Activated T-cell treated with anti-CD3 and anti-CD28 coated beads, Interleukin-2, amount 50 U/mL, for 72 hours (primary cell): ENCODE data around the gene ZNHIT1. TPM values are rescaled to one million over a fixed set of nuclear protein-coding genes. Genes with fewer than 3 reads are reported as not detected.

ENCODE experiments used
- ATAC-seq, 2 donors: fragments of 150-1000 bp; cut with Tn5 transposase; replicated peaks in 1 of 2; 2 replicates each; pipeline ENCODE4 v1.10.0; 2021; ENCODE audit warnings: moderate library complexity in 2 of 2, mild to moderate bottlenecking in 1 of 2
- DNase-seq, 2 donors: peaks; one replicate each; pipeline ENCODE4 v3.0.0; 2021 to 2022; ENCODE audit warnings: mixed read lengths in 1 of 2
- H3K27ac Mint-ChIP-seq: one replicate; pipeline ENCODE4 v1.8.0; 2022; ENCODE audit warnings: mild to moderate bottlenecking, moderate library complexity, mixed read lengths
- H3K27me3 Mint-ChIP-seq: one replicate; pipeline ENCODE4 v1.8.0; 2022; ENCODE audit warnings: low read depth, mixed read lengths
- H3K36me3 Mint-ChIP-seq, 2 donors: one replicate each; pipeline ENCODE4 v1.8.0; 2022; ENCODE audit warnings: mixed read lengths in 2 of 2, mild to moderate bottlenecking in 1 of 2; ENCODE audit not compliant: insufficient read depth in 2 of 2
- H3K4me1 Mint-ChIP-seq: one replicate; pipeline ENCODE4 v1.8.0; 2022; ENCODE audit warnings: low read depth, mixed read lengths
- H3K4me3 Mint-ChIP-seq, 2 donors: one replicate each; pipeline ENCODE4 v1.8.0; 2022; ENCODE audit warnings: mild to moderate bottlenecking in 2 of 2, mixed read lengths in 2 of 2, moderate library complexity in 2 of 2
- H3K9me3 Mint-ChIP-seq, 2 donors: one replicate each; pipeline ENCODE4 v1.8.0; 2022; ENCODE audit warnings: mixed read lengths in 2 of 2
- total RNA-seq, 2 donors: library from RNA; stranded (reverse); gene quantifications; one replicate each; pipeline ENCODE4 v1.2.3, GENCODE V29; 2022

The ZNHIT1 gene
- total RNA-seq: 10 to 100 TPM; 36.6 to 38.9 TPM

GRCh38 chr7:101217388-101218235 lies at the start of gene ZNHIT1, which contains the start of gene PLOD3:
Gene ZNHIT1, plus strand, starts transcription at chr7:101218165. Its CDS starts 31 bp downstream, at chr7:101218196.
Gene PLOD3, minus strand, starts transcription at chr7:101217581. Its CDS starts 307 bp downstream, at chr7:101217274.
- Mint-ChIP-seq H3K4me3 (peak within 1 kb of the TSS; percentile 96 to 99), H3K27me3 (no peaks in the 10 kb centered on the region), H3K4me1 (peaks cover 42% of the 10 kb centered on the region), H3K36me3 (peaks cover 0 to 2% of the 10 kb centered on the region in 2 donors), H3K27ac (peak within 1 kb of the TSS; percentile 88), H3K9me3 (no peaks in the 10 kb centered on the region)
- ATAC-seq: peak; percentile 81 to 84
- DNase-seq: peak; percentile 94 to 95

GRCh38 chr7:101168412-101169049 lies 49.4 kb upstream of the ZNHIT1 start:
- Mint-ChIP-seq H3K4me3 (peak overlapping the region; percentile 40 to 80), H3K9me3 (no peaks in the 10 kb centered on the region), H3K4me1 (peaks cover 84% of the 10 kb centered on the region), H3K27me3 (peaks cover 87% of the 10 kb centered on the region), H3K36me3 (peaks cover 2% of the 10 kb centered on the region in 2 donors), H3K27ac (no peak overlapping the region)
- peak in 1 of 2 donors; percentile 54 for DNase-seq
- ATAC-seq: no peak

- DNase-seq (peak in 1 of 2 donors; percentile 15), ATAC-seq (peak; percentile 0 to 1)
- Mint-ChIP-seq H3K4me3 (peak overlapping the region; percentile 66 to 80), H3K27me3 (peaks cover 94% of the 10 kb centered on the region), H3K36me3 (peaks cover 2% of the 10 kb centered on the region in 2 donors), H3K27ac (no peak overlapping the region), H3K4me1 (peaks cover 90% of the 10 kb centered on the region), H3K9me3 (no peaks in the 10 kb centered on the region)
Observed at GRCh38 chr7:101169110-101169837, 48.7 kb upstream of the ZNHIT1 start.

- DNase-seq (peak; percentile 86 to 90), ATAC-seq (peak; percentile 40 to 42)
- no peaks in the 10 kb centered on the region for H3K9me3 Mint-ChIP-seq
- peaks cover 89% of the 10 kb centered on the region for H3K4me1 Mint-ChIP-seq
- peaks cover 2% of the 10 kb centered on the region in 2 donors for H3K36me3 Mint-ChIP-seq
- peaks cover 96% of the 10 kb centered on the region for H3K27me3 Mint-ChIP-seq
- H3K4me3 Mint-ChIP-seq: peak overlapping the region; percentile 66 to 80
- no peak overlapping the region for H3K27ac Mint-ChIP-seq
Observed at GRCh38 chr7:101169838-101170551, 48.0 kb upstream of the ZNHIT1 start.

GRCh38 chr7:101170617-101171441 lies 47.1 kb upstream of the ZNHIT1 start:
- Mint-ChIP-seq H3K4me1 (peaks cover 81% of the 10 kb centered on the region), H3K36me3 (no peaks in the 10 kb centered on the region), H3K4me3 (peak overlapping the region; percentile 65 to 69), H3K9me3 (no peaks in the 10 kb centered on the region), H3K27me3 (peaks cover 96% of the 10 kb centered on the region), H3K27ac (no peak overlapping the region)
- ATAC-seq (peak in 1 of 2 donors; percentile 18), DNase-seq (peak in 1 of 2 donors; percentile 54)

GRCh38 chr7:101171442-101171837 lies 46.5 kb upstream of the ZNHIT1 start:
- Mint-ChIP-seq H3K36me3 (no peaks in the 10 kb centered on the region), H3K27me3 (peaks cover 96% of the 10 kb centered on the region), H3K4me1 (peaks cover 75% of the 10 kb centered on the region), H3K9me3 (no peaks in the 10 kb centered on the region), H3K4me3 (peak overlapping the region; percentile 65 to 69), H3K27ac (no peak overlapping the region)
- ATAC-seq (no peak), DNase-seq (no peak)

GRCh38 chr7:101172005-101172853 lies 45.7 kb upstream of the ZNHIT1 start:
- H3K4me1 Mint-ChIP-seq: peaks cover 67% of the 10 kb centered on the region
- peak overlapping the region; percentile 65 to 83 for H3K4me3 Mint-ChIP-seq

GRCh38 chr7:101172854-101173751 lies 44.9 kb upstream of the ZNHIT1 start:
- H3K27ac Mint-ChIP-seq: no peak overlapping the region
- DNase-seq (peak; percentile 60 to 74), ATAC-seq (peak; percentile 54 to 60)
- peaks cover 58% of the 10 kb centered on the region for H3K4me1 Mint-ChIP-seq
- no peaks in the 10 kb centered on the region for H3K36me3 Mint-ChIP-seq
- H3K9me3 Mint-ChIP-seq: no peaks in the 10 kb centered on the region
- H3K27me3 Mint-ChIP-seq: peaks cover 96% of the 10 kb centered on the region
- H3K4me3 Mint-ChIP-seq: peak overlapping the region; percentile 33 to 83

More at GRCh38 chr7:101172005-101172853, 45.7 kb upstream of the ZNHIT1 start:
- DNase-seq (peak in 1 of 2 donors; percentile 27), ATAC-seq (no peak)
- peaks cover 96% of the 10 kb centered on the region for H3K27me3 Mint-ChIP-seq
- no peaks in the 10 kb centered on the region for H3K9me3 Mint-ChIP-seq
- no peaks in the 10 kb centered on the region for H3K36me3 Mint-ChIP-seq
- H3K27ac Mint-ChIP-seq: no peak overlapping the region

GRCh38 chr7:101173752-101174244 lies 44.2 kb upstream of the ZNHIT1 start:
- peak overlapping the region; percentile 68 to 83 for H3K4me3 Mint-ChIP-seq
- H3K4me1 Mint-ChIP-seq: peaks cover 51% of the 10 kb centered on the region
- H3K27ac Mint-ChIP-seq: no peak overlapping the region
- peaks cover 95% of the 10 kb centered on the region for H3K27me3 Mint-ChIP-seq
- DNase-seq (peak; percentile 78 to 86), ATAC-seq (peak; percentile 79 to 81)
- no peaks in the 10 kb centered on the region for H3K9me3 Mint-ChIP-seq
- H3K36me3 Mint-ChIP-seq: no peaks in the 10 kb centered on the region

GRCh38 chr7:101174322-101174854 lies 43.6 kb upstream of the ZNHIT1 start:
- H3K4me3 Mint-ChIP-seq: peak overlapping the region; percentile 68 to 83
- no peak overlapping the region for H3K27ac Mint-ChIP-seq
- H3K9me3 Mint-ChIP-seq: no peaks in the 10 kb centered on the region
- DNase-seq (no peak), ATAC-seq (no peak)
- H3K27me3 Mint-ChIP-seq: peaks cover 95% of the 10 kb centered on the region
- H3K4me1 Mint-ChIP-seq: peaks cover 50% of the 10 kb centered on the region
- peaks cover 0 to 2% of the 10 kb centered on the region in 2 donors for H3K36me3 Mint-ChIP-seq
